Thoracic aorta (tissue), 2 donors: ENCODE data around the gene TEX261. TPM values are rescaled to one million over a fixed set of nuclear protein-coding genes. Genes with fewer than 3 reads are reported as not detected.

Source experiments
- ATAC-seq: fragments of 150-250 bp; one replicate; pipeline ENCODE4 v1.8.0; 2017; ENCODE audit warnings: low read depth; ENCODE audit not compliant: insufficient number of reproducible peaks, low FRiP score
- DNase-seq: peaks from one replicate; pipeline ENCODE4 v3.0.0-alpha.2; 2020; ENCODE audit warnings: low spot score
- H3K27ac ChIP-seq, 2 donors: fragments of 200-600 bp; sonication (generic); 1 replicate in 1 of 2; 2 replicates in 1 of 2; pipeline ENCODE4 v1.5.1; 2016; ENCODE audit warnings: mild to moderate bottlenecking in 2 of 2, moderate library complexity in 2 of 2
- H3K27me3 ChIP-seq: fragments of 200-600 bp; sonication (generic); replicated peaks from 2 replicates; pipeline ENCODE4 v1.6.0; 2016; ENCODE audit warnings: mild to moderate bottlenecking; ENCODE audit not compliant: insufficient read depth
- H3K36me3 ChIP-seq: fragments of 200-600 bp; sonication (generic); one replicate; pipeline ENCODE4 v1.5.1; 2016
- H3K4me1 ChIP-seq, 2 donors: fragments of 200-600 bp; sonication (generic); 1 replicate in 1 of 2; 2 replicates in 1 of 2; pipeline versions ENCODE4 v1.5.1 to v1.6.0; 2016; ENCODE audit warnings: low read depth in 2 of 2, mild to moderate bottlenecking in 1 of 2; ENCODE audit not compliant: control insufficient read depth in 1 of 2
- H3K4me3 ChIP-seq: fragments of 200-600 bp; sonication (generic); 2 replicates; pipeline ENCODE4 v1.5.1; 2016; ENCODE audit warnings: mild to moderate bottlenecking
- H3K9me3 ChIP-seq: fragments of 200-600 bp; sonication (generic); 2 replicates; pipeline ENCODE4 v1.5.1; 2016
- total RNA-seq, 2 donors: library from RNA; depleted of rRNA; stranded (reverse); fragments of >200 nt; gene quantifications; one replicate each; pipeline versions ENCODE4 v1.1.0 to v1.2.3, GENCODE V29; 2016
- TF ChIP-seq, protein P1 (sequence below): fragments of 200-600 bp; sonication (generic); IDR thresholded peaks from one replicate; pipeline ENCODE4 v1.5.1; 2019; ENCODE audit warnings: antibody characterized with exemption

Gene TEX261
- total RNA-seq, 2 donors from 2014 or later, result 35.9 to 45.1 TPM

DNA sequence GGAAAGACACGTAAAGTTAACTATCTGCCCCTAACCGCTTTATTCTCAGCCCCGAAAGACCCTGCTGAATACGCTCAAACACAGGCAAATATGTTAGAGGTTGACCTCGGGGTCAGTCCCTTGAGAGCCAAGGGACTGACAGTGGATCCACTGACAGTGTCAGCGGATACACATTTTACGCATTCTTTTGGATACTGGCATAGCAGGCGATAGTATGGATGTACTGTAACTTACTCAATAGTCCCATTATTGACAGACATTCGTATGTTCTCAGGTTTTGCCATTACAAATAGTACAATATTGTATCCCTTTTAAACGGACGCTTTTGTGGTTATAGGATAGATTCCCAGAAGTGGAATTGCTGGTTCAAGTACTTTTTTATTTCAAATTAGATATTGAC is 45.6 kb downstream of the TEX261 start:
- H3K4me1 ChIP-seq, result peaks cover 0 to 4% of the 10 kb centered on the region in 2 donors
- peaks cover 2% of the 10 kb centered on the region for H3K27me3 ChIP-seq
- no peaks in the 10 kb centered on the region for H3K9me3 ChIP-seq
- TF ChIP-seq, protein P1, sequence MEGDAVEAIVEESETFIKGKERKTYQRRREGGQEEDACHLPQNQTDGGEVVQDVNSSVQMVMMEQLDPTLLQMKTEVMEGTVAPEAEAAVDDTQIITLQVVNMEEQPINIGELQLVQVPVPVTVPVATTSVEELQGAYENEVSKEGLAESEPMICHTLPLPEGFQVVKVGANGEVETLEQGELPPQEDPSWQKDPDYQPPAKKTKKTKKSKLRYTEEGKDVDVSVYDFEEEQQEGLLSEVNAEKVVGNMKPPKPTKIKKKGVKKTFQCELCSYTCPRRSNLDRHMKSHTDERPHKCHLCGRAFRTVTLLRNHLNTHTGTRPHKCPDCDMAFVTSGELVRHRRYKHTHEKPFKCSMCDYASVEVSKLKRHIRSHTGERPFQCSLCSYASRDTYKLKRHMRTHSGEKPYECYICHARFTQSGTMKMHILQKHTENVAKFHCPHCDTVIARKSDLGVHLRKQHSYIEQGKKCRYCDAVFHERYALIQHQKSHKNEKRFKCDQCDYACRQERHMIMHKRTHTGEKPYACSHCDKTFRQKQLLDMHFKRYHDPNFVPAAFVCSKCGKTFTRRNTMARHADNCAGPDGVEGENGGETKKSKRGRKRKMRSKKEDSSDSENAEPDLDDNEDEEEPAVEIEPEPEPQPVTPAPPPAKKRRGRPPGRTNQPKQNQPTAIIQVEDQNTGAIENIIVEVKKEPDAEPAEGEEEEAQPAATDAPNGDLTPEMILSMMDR, result no peak
- DNase-seq, result no peak
- no peaks in the 10 kb centered on the region for H3K36me3 ChIP-seq
- H3K27ac ChIP-seq, result no peak overlapping the region
- no peak overlapping the region for H3K4me3 ChIP-seq
- ATAC-seq, result no peak

DNA sequence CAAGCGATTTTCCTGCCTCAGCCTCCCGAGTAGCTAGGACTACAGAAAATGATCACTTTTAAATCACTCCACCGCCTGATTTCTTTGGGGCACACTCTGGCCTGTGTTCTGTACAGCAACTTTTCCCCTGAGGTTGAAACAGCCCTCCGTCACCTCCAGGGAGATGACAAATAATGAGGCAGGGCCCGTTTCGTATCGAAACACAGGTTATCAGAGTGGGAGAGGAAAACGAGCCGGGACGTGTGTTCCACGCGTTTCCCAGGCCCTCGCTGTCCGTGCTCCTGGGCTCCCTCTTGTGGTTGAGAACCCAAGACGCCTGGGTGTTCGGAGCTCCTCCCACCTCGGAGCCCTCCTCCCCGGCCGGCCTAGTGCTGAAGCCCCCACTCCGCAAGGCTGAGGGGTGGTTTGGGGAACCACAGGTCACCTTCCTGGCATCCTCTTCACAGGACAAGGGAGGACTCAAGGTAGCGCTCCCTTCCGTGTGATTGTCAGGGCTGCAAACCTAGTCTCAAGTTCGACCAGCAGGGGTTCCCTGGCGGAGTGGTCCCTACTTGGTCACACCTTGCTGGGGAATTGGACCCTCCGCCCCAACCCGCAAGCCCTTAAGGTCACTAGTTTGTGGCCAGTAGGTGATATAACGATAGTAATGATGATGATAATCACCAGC is 46.2 kb downstream of the TEX261 start:
- Histone ChIP-seq H3K36me3 (no peaks in the 10 kb centered on the region), H3K4me3 (peak overlapping the region; percentile 59)
- ATAC-seq, result peak; percentile 49

DNA sequence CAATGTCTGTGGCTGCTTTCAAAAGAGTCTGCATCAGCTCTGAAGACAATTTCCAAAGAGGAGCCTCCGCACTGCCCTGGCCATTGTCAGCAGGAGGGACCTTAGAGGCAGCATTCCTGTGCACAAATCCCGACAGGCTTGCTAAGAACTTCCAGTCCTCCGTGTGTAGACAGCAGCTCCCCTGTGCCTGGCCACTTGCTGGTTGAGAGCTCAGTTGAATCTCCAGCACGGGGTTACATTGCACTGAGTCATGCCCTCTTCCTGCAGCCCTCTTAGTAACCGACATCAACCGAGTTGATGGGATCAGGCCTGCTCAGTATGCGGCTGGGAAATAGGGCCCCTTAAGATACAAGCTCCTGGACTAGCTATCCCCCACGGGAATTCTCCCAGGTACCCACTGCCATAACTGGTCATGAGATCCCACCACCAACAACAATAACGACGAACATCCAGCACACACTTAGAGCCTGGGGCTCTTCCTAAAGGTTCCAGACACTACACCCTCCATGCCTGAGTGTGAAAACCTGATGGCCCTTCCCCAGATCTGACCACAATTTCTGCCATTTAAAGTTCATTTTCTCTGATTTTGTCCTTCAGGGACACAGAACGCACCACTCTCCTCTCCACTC is 47.0 kb downstream of the TEX261 start:
- Histone ChIP-seq H3K9me3 (no peaks in the 10 kb centered on the region), H3K4me1 (peaks cover 0 to 4% of the 10 kb centered on the region in 2 donors), H3K27ac (no peak overlapping the region), H3K27me3 (no peaks in the 10 kb centered on the region), H3K4me3 (peak overlapping the region; percentile 59), H3K36me3 (no peaks in the 10 kb centered on the region)
- TF ChIP-seq, protein P1, result no peak
- no peak for ATAC-seq
- no peak for DNase-seq

More for the DNA sequence above, 46.2 kb downstream of the TEX261 start:
- DNase-seq, result no peak
- no peaks in the 10 kb centered on the region for H3K9me3 ChIP-seq
- H3K27ac ChIP-seq, result no peak overlapping the region
- peaks cover 0 to 4% of the 10 kb centered on the region in 2 donors for H3K4me1 ChIP-seq
- TF ChIP-seq, protein P1, result peak; percentile 73
- H3K27me3 ChIP-seq, result no peaks in the 10 kb centered on the region

DNA sequence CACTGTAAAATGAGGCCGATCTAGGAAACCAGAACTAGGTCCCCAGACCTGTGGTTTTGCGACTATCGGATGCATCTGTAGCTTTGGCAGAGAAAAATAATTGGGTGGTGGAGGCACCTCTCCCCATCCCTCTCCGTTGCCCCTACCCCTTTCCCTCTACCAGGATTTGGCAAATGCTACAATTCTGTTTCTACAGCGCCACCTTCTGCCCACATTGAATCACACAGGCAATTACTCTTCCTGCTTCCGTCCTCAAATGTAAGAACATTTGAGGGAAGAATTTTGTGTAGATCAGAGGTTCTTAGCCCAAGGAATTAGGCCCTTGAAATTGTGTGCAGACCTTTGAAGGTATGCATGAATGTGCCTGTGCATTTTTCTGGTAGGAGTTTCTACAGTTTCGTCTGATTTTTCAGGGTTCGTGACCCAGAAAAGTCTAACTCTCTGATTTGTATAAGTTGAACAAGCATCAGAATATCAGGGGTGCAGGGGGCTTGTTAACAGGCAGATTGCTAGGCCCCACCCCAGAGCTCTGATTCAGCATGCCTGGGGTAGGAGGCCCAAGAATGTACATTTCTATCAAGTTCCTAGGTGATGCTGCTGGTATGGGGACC is 47.7 kb downstream of the TEX261 start:
- Histone ChIP-seq H3K36me3 (no peaks in the 10 kb centered on the region), H3K9me3 (no peaks in the 10 kb centered on the region), H3K4me3 (no peak overlapping the region), H3K27me3 (no peaks in the 10 kb centered on the region), H3K27ac (no peak overlapping the region), H3K4me1 (peaks cover 0 to 4% of the 10 kb centered on the region in 2 donors)
- TF ChIP-seq, protein P1, result peak; percentile 66
- DNase-seq (no peak), ATAC-seq (peak; percentile 48)

GRCh38 chr2:70944111-70944690 is 50.5 kb downstream of the TEX261 start:
- DNase-seq (no peak), ATAC-seq (no peak)
- TF ChIP-seq, protein P1, result no peak
- no peak overlapping the region for H3K4me3 ChIP-seq
- peaks cover 7% of the 10 kb centered on the region for H3K27me3 ChIP-seq
- H3K9me3 ChIP-seq, result no peaks in the 10 kb centered on the region
- no peaks in the 10 kb centered on the region for H3K36me3 ChIP-seq
- H3K27ac ChIP-seq, result no peak overlapping the region
- peaks cover 0 to 4% of the 10 kb centered on the region in 2 donors for H3K4me1 ChIP-seq
